CD14-positive monocyte (primary cell): ENCODE measurements around the gene ARNT2. TPM values are rescaled to one million over a fixed set of nuclear protein-coding genes. Genes with fewer than 3 reads are reported as not detected.

ENCODE experiments used
- DNase-seq, 3 donors: peaks; one replicate each; pipeline ENCODE4 v3.0.0-alpha.2; 2011 to 2022
- H2AFZ ChIP-seq: 2 replicates; pipeline ENCODE4 v1.6.0; 2012; ENCODE audit warnings: mild to moderate bottlenecking, low read depth, low read length, inconsistent platforms; ENCODE audit not compliant: insufficient read depth, poor library complexity, severe bottlenecking
- H3K27ac ChIP-seq, 2 donors: 1 replicate in 1 of 2; 2 replicates in 1 of 2; pipeline ENCODE4 v1.5.1; 2012 to 2013; ENCODE audit warnings: low read length in 2 of 2, control low read depth in 1 of 2, inconsistent platforms in 1 of 2, low read depth in 1 of 2, mild to moderate bottlenecking in 1 of 2
- H3K27me3 ChIP-seq, 2 donors: one replicate each; pipeline versions ENCODE4 v1.6.0 to v1.6.1; 2011 to 2013; ENCODE audit warnings: low read length in 2 of 2; ENCODE audit not compliant: control insufficient read depth in 2 of 2, insufficient read depth in 2 of 2
- H3K36me3 ChIP-seq, 2 donors: replicated peaks in 1 of 2; 1 replicate in 1 of 2; 2 replicates in 1 of 2; pipeline versions ENCODE4 v1.5.1 to v1.6.1; 2012 to 2013; ENCODE audit warnings: low read length in 2 of 2, control low read depth in 1 of 2, inconsistent platforms in 1 of 2, mild to moderate bottlenecking in 1 of 2; ENCODE audit not compliant: insufficient read depth in 2 of 2, control insufficient read depth in 1 of 2
- H3K4me1 ChIP-seq, 2 donors: 1 replicate in 1 of 2; 2 replicates in 1 of 2; pipeline versions ENCODE4 v1.5.1 to v1.6.1; 2012 to 2013; ENCODE audit warnings: low read length in 2 of 2, control low read depth in 1 of 2, inconsistent platforms in 1 of 2, mild to moderate bottlenecking in 1 of 2, moderate library complexity in 1 of 2; ENCODE audit not compliant: insufficient read depth in 2 of 2, control insufficient read depth in 1 of 2
- H3K4me2 ChIP-seq: replicated peaks from 2 replicates; pipeline ENCODE3; 2012; ENCODE audit warnings: low read length, moderate library complexity, mild to moderate bottlenecking; ENCODE audit not compliant: poor library complexity, severe bottlenecking; ENCODE audit errors: extremely low read depth
- H3K4me3 ChIP-seq, 3 experiments: fragments of 200-600 bp in 1 of 3; sonication (generic) in 1 of 3; replicated peaks in 1 of 3; 1 replicate in 2 of 3; 2 replicates in 1 of 3; pipeline ENCODE4 v1.5.1; 2011 to 2013; ENCODE audit warnings: low read length in 3 of 3, mild to moderate bottlenecking in 3 of 3, control low read depth in 2 of 3, low read depth in 2 of 3, inconsistent platforms in 1 of 3, moderate library complexity in 1 of 3
- H3K79me2 ChIP-seq: 2 replicates; pipeline ENCODE4 v1.6.0; 2012; ENCODE audit warnings: mild to moderate bottlenecking, control low read depth, inconsistent platforms, low read length, moderate library complexity; ENCODE audit not compliant: insufficient read depth
- H3K9ac ChIP-seq: 2 replicates; pipeline ENCODE4 v1.6.0; 2017; ENCODE audit warnings: low read length, mild to moderate bottlenecking; ENCODE audit not compliant: insufficient read depth, poor library complexity, severe bottlenecking
- H3K9me3 ChIP-seq, 2 donors: replicated peaks in 1 of 2; 1 replicate in 1 of 2; 2 replicates in 1 of 2; pipeline versions ENCODE4 v1.5.1 to v1.6.1; 2012 to 2013; ENCODE audit warnings: low read length in 2 of 2, control low read depth in 1 of 2; ENCODE audit not compliant: control insufficient read depth in 1 of 2, insufficient read depth in 1 of 2
- H4K20me1 ChIP-seq: 2 replicates; pipeline ENCODE4 v1.6.0; 2012; ENCODE audit warnings: mild to moderate bottlenecking, low read length, control low read depth, moderate library complexity; ENCODE audit not compliant: insufficient read depth
- H3K27ac Mint-ChIP-seq, 7 donors: one replicate each; pipeline ENCODE4 v1.8.0; 2020; ENCODE audit warnings: mild to moderate bottlenecking in 7 of 7, mixed read lengths in 7 of 7, moderate library complexity in 6 of 7, inconsistent platforms in 2 of 7
- H3K27me3 Mint-ChIP-seq, 3 donors: one replicate each; pipeline ENCODE4 v1.8.0; 2021 to 2022; ENCODE audit warnings: low read depth in 3 of 3, mild to moderate bottlenecking in 3 of 3, mixed read lengths in 3 of 3, moderate library complexity in 3 of 3, inconsistent platforms in 1 of 3
- H3K36me3 Mint-ChIP-seq, 2 donors: one replicate each; pipeline ENCODE4 v1.8.0; 2020; ENCODE audit warnings: mixed read lengths in 2 of 2, inconsistent platforms in 1 of 2, mild to moderate bottlenecking in 1 of 2
- H3K4me1 Mint-ChIP-seq: one replicate; pipeline ENCODE4 v1.8.0; 2020; ENCODE audit warnings: mild to moderate bottlenecking, mixed read lengths
- H3K4me3 Mint-ChIP-seq, 2 donors: one replicate each; pipeline ENCODE4 v1.8.0; 2020; ENCODE audit warnings: mild to moderate bottlenecking in 2 of 2, mixed read lengths in 2 of 2, moderate library complexity in 1 of 2
- H3K9me3 Mint-ChIP-seq, 7 donors: one replicate each; pipeline ENCODE4 v1.8.0; 2020 to 2022; ENCODE audit warnings: mixed read lengths in 7 of 7, mild to moderate bottlenecking in 6 of 7, moderate library complexity in 6 of 7, inconsistent platforms in 2 of 7
- CTCF ChIP-seq: fragments of 200-600 bp; IDR thresholded peaks from one replicate; pipeline ENCODE4 v1.8.0; 2022; ENCODE audit warnings: antibody characterized with exemption, mild to moderate bottlenecking
- WGBS: methylation state at CpG from one replicate; pipeline ENCODE4 v1.1.5; 2013; ENCODE audit warnings: missing lambda C conversion rate; ENCODE audit not compliant: insufficient coverage; 5-methylcytosine and 5-hydroxymethylcytosine counted together
- intact Hi-C, 2 donors: fragments of 100-400 bp; cut with micrococcal nuclease; formaldehyde crosslinking; loops; one replicate each; pipeline versions ENCODE4 v1.15.0 to v1.15.1; 2023
- polyA plus RNA-seq, 3 donors: library from polyadenylated mRNA; depleted of rRNA in 1 of 3; unstranded in 2 of 3; stranded (reverse) in 1 of 3; fragments of 300-500 nt in 2 of 3; fragments of >200 nt in 1 of 3; fragmentation: Illumina TruSeq in 2 of 3; gene quantifications; 1 replicate in 2 of 3; 2 replicates in 1 of 3; pipeline ENCODE4 v1.2.3, GENCODE V29; 2012 to 2021

ARNT2 gene
- polyA plus RNA-seq, 3 donors, result not detected

- H3K27me3 Mint-ChIP-seq, result peaks cover 8 to 19% (median 12%) of the 10 kb centered on the region in 3 donors
- Histone ChIP-seq H3K36me3 (no peaks in the 10 kb centered on the region), H3K9me3 (no peaks in the 10 kb centered on the region), H3K27me3 (no peaks in the 10 kb centered on the region), H3K27ac (no peak overlapping the region), H3K4me2 (no peak overlapping the region), H3K4me3 (no peak overlapping the region), H3K4me1 (peaks cover 16 to 20% of the 10 kb centered on the region in 2 donors), H3K79me2 (no peaks in the 10 kb centered on the region), H2AFZ (no peak overlapping the region), H3K9ac (no peak overlapping the region), H4K20me1 (no peaks in the 10 kb centered on the region)
- H3K27ac Mint-ChIP-seq, result no peak overlapping the region
- no peak for DNase-seq
- no peak for TF ChIP-seq CTCF
- intact Hi-C loops, result no loop called here
- H3K36me3 Mint-ChIP-seq, result no peaks in the 10 kb centered on the region
- H3K4me1 Mint-ChIP-seq, result peaks cover 15% of the 10 kb centered on the region
- WGBS, result 97% methylated on average over 5 of the region's 7 CpGs
- H3K4me3 Mint-ChIP-seq, result no peak overlapping the region
- H3K9me3 Mint-ChIP-seq, result no peaks in the 10 kb centered on the region
Observed at GRCh38 chr15:80484333-80484864, 80.2 kb downstream of the ARNT2 start.

- H3K4me2 ChIP-seq, result no peak overlapping the region
- no peak overlapping the region for H3K27ac Mint-ChIP-seq
- no peak overlapping the region for H3K4me3 ChIP-seq
- no peak for TF ChIP-seq CTCF
- peaks cover 0 to under 1% (median 0%) of the 10 kb centered on the region in 7 donors for H3K9me3 Mint-ChIP-seq
- no peaks in the 10 kb centered on the region for H3K36me3 ChIP-seq
- no peaks in the 10 kb centered on the region for H3K9me3 ChIP-seq
- H3K27ac ChIP-seq, result no peak overlapping the region
- H3K4me3 Mint-ChIP-seq, result no peak overlapping the region
- H3K4me1 Mint-ChIP-seq, result peaks cover 24% of the 10 kb centered on the region
- peaks cover 25 to 31% of the 10 kb centered on the region in 2 donors for H3K4me1 ChIP-seq
- H3K9ac ChIP-seq, result no peak overlapping the region
- no peak overlapping the region for H2AFZ ChIP-seq
- peaks cover 12 to 14% (median 14%) of the 10 kb centered on the region in 3 donors for H3K27me3 Mint-ChIP-seq
- 88% methylated on average over 5 of the region's 5 CpGs for WGBS
- no peaks in the 10 kb centered on the region for H4K20me1 ChIP-seq
- no peaks in the 10 kb centered on the region for H3K27me3 ChIP-seq
- intact Hi-C loops, result no loop called here
- no peaks in the 10 kb centered on the region for H3K79me2 ChIP-seq
- no peaks in the 10 kb centered on the region for H3K36me3 Mint-ChIP-seq
- DNase-seq, result no peak
Observed at GRCh38 chr15:80485370-80486164, 81.4 kb downstream of the ARNT2 start.
